HEK293T (cell line): ENCODE data around the gene AURKB.
"Not testable (repeated sequence)": the region's sequence is repeated elsewhere in the genome, so short reads cannot be mapped to it uniquely, and the experiment has no call there.

Experiments used
- CTCF ChIA-PET: fragments of 350-600 bp; formaldehyde crosslinking; extraction: SDS; loops from one replicate; lab custom pipeline; 2021; ENCODE audit warnings: antibody characterized with exemption, inconsistent platforms; lab: Yijun Ruan, JAX
- POLR2A ChIA-PET: fragments of 350-600 bp; formaldehyde crosslinking; extraction: SDS; loops from one replicate; lab custom pipeline; 2020; ENCODE audit warnings: antibody characterized with exemption, inconsistent platforms; lab: Yijun Ruan, JAX
- DNase-seq: peaks from one replicate; pipeline ENCODE4 v3.0.0; 2012; ENCODE audit warnings: mixed read lengths; ENCODE audit errors: extremely low spot score
- ARNT ChIP-seq: fragments of 450-650 bp; IDR thresholded peaks from 2 replicates; pipeline ENCODE4 v1.6.1; 2017; ENCODE audit warnings: mild to moderate bottlenecking
- BHLHE40 ChIP-seq: fragments of 450-650 bp; IDR thresholded peaks from 2 replicates; pipeline ENCODE4 v1.6.1; 2016; ENCODE audit warnings: mild to moderate bottlenecking, moderate library complexity, borderline replicate concordance
- CTBP1 ChIP-seq: fragments of 450-650 bp; IDR thresholded peaks from 2 replicates; pipeline ENCODE4 v1.6.1; 2016; ENCODE audit warnings: borderline replicate concordance
- ELF4 ChIP-seq: fragments of 450-650 bp; IDR thresholded peaks from 2 replicates; pipeline ENCODE4 v1.6.1; 2017; ENCODE audit warnings: antibody characterized with exemption
- FOXA1 ChIP-seq: fragments of 450-650 bp; IDR thresholded peaks from 2 replicates; pipeline ENCODE4 v1.6.1; 2016; ENCODE audit warnings: mild to moderate bottlenecking
- FOXK2 ChIP-seq: fragments of 450-650 bp; IDR thresholded peaks from 2 replicates; pipeline ENCODE4 v1.6.1; 2016; ENCODE audit warnings: mild to moderate bottlenecking
- FOXM1 ChIP-seq: fragments of 450-650 bp; IDR thresholded peaks from 2 replicates; pipeline ENCODE4 v1.6.1; 2017; ENCODE audit warnings: mild to moderate bottlenecking, borderline replicate concordance
- HDGF ChIP-seq: fragments of 450-650 bp; IDR thresholded peaks from 2 replicates; pipeline ENCODE4 v1.6.1; 2017; ENCODE audit warnings: antibody characterized with exemption, borderline replicate concordance
- L3MBTL2 ChIP-seq: fragments of 450-650 bp; conservative IDR thresholded peaks from 2 replicates; pipeline ENCODE4 v1.6.1; 2016; ENCODE audit warnings: mild to moderate bottlenecking
- LEF1 ChIP-seq: fragments of 450-650 bp; IDR thresholded peaks from 2 replicates; pipeline ENCODE4 v1.6.1; 2017; ENCODE audit warnings: mild to moderate bottlenecking, borderline replicate concordance
- NFRKB ChIP-seq: fragments of 450-650 bp; IDR thresholded peaks from 2 replicates; pipeline ENCODE4 v1.6.1; 2016; ENCODE audit warnings: mild to moderate bottlenecking, moderate library complexity
- PKNOX1 ChIP-seq: fragments of 450-650 bp; IDR thresholded peaks from 2 replicates; pipeline ENCODE4 v1.6.1; 2016
- SP1 ChIP-seq: fragments of 450-650 bp; IDR thresholded peaks from 2 replicates; pipeline ENCODE4 v1.6.1; 2017
- SUZ12 ChIP-seq: fragments of 450-650 bp; IDR thresholded peaks from 2 replicates; pipeline ENCODE4 v1.6.1; 2016; ENCODE audit warnings: mild to moderate bottlenecking
- TARDBP ChIP-seq: fragments of 450-650 bp; IDR thresholded peaks from 2 replicates; pipeline ENCODE4 v1.6.1; 2016
- ZNF384 ChIP-seq: fragments of 450-650 bp; IDR thresholded peaks from 2 replicates; pipeline ENCODE4 v1.6.1; 2016

Gene AURKB

GRCh38 chr17:8175795-8176196 lies 34.6 kb downstream of the AURKB start:
- no peak for TF ChIP-seq ARNT
- DNase-seq, result no peak
- POLR2A ChIA-PET, result interaction anchor here (1.0 to 2.6 kb wide), 10 partner anchors 12 to 72 kb away, joined by 3 to 13 read pairs (median 6); partner anchors contain the start of genes AURKB, BORCS6 and CTC1
- CTCF ChIA-PET, result no interaction called here

- POLR2A ChIA-PET, result interaction anchor here (0.6 to 2.6 kb wide), 45 partner anchors 9 to 455 kb away, joined by 3 to 32 read pairs (median 7); partner anchors contain the start of genes ALOX12B, ALOXE3, AURKB and BORCS6
- CTCF ChIA-PET, result interaction anchor here (1.0 to 1.2 kb wide), 2 partner anchors 15 to 55 kb away, joined by 3 to 5 read pairs; no protein-coding TSS in a partner anchor
- TF ChIP-seq ZNF384, result no peak
- no peak for TF ChIP-seq LEF1
- TF ChIP-seq FOXA1, result no peak
- no peak for TF ChIP-seq ARNT
- TF ChIP-seq PKNOX1, result no peak
- TF ChIP-seq ELF4, result no peak
- TF ChIP-seq CTBP1, result no peak
- no peak for TF ChIP-seq NFRKB
- no peak for TF ChIP-seq FOXM1
- no peak for TF ChIP-seq BHLHE40
- TF ChIP-seq TARDBP, result no peak
- TF ChIP-seq L3MBTL2, result no peak
- no peak for TF ChIP-seq SUZ12
- TF ChIP-seq SP1, result no peak
- DNase-seq, result no peak
Measured at GRCh38 chr17:8173871-8174322, 36.5 kb downstream of the AURKB start.

- peak; percentile 100 for TF ChIP-seq ELF4
- no peak for TF ChIP-seq SP1
- peak; percentile 80 for TF ChIP-seq BHLHE40
- TF ChIP-seq TARDBP, result peak; percentile 73
- TF ChIP-seq HDGF, result no peak
- peak; percentile 98 for TF ChIP-seq NFRKB
- peak; percentile 72; the same call in 1 of the 2 replicates for TF ChIP-seq FOXM1
- TF ChIP-seq PKNOX1, result peak; percentile 85
- TF ChIP-seq L3MBTL2, result peak; percentile 84
- TF ChIP-seq ZNF384, result peak; percentile 37; the same call in 1 of the 2 replicates
- no peak for TF ChIP-seq SUZ12
- no peak for TF ChIP-seq FOXA1
- peak; percentile 96 for TF ChIP-seq CTBP1
- 0 out of 2 replicates have a peak, but pooled peaks have one; percentile 59 for TF ChIP-seq LEF1
- peak; percentile 98 for TF ChIP-seq FOXK2
- peak; percentile 74; the same call in 1 of the 2 replicates for TF ChIP-seq ARNT
- ChIA-PET POLR2A (interaction anchor here (0.6 to 1.9 kb wide), 44 partner anchors 9 to 455 kb away, joined by 3 to 32 read pairs (median 7); partner anchors contain the start of genes ALOX12B, ALOXE3, AURKB and BORCS6), CTCF (interaction anchor here (0.7 to 1.2 kb wide), 3 partner anchors 15 to 54 kb away, joined by 3 to 5 read pairs (median 3); no protein-coding TSS in a partner anchor)
- DNase-seq, result peak; percentile 79
Measured at GRCh38 chr17:8173056-8173870, 37.1 kb downstream of the AURKB start.

- DNase-seq, result not testable (repeated sequence)
- ChIA-PET POLR2A (interaction anchor here (0.7 to 1.0 kb wide), 3 partner anchors 9 to 125 kb away, joined by 3 read pairs; partner anchors contain the start of gene SLC25A35), CTCF (interaction anchor here (0.6 to 0.7 kb wide), 2 partner anchors 34 to 52 kb away, joined by 3 read pairs; no protein-coding TSS in a partner anchor)
- TF ChIP-seq ZNF384, result peak; percentile 84
Measured at GRCh38 chr17:8170186-8170585, 40.2 kb downstream of the AURKB start.

- DNase-seq, result no peak
- TF ChIP-seq LEF1, result no peak
- TF ChIP-seq NFRKB, result no peak
- TF ChIP-seq SP1, result no peak
- no peak for TF ChIP-seq FOXK2
- TF ChIP-seq CTBP1, result no peak
- no peak for TF ChIP-seq ELF4
- TF ChIP-seq L3MBTL2, result no peak
- no peak for TF ChIP-seq FOXA1
- no peak for TF ChIP-seq FOXM1
- TF ChIP-seq ARNT, result no peak
- TF ChIP-seq BHLHE40, result no peak
- no peak for TF ChIP-seq HDGF
- no peak for TF ChIP-seq TARDBP
- no peak for TF ChIP-seq SUZ12
- no peak for TF ChIP-seq PKNOX1
- no peak for TF ChIP-seq ZNF384
- ChIA-PET CTCF (interaction anchor here (0.6 to 1.3 kb wide), 4 partner anchors 46 to 171 kb away, joined by 3 to 5 read pairs (median 4); no protein-coding TSS in a partner anchor), POLR2A (no interaction called here)
Measured at GRCh38 chr17:8167526-8167925, 42.8 kb downstream of the AURKB start.

- POLR2A ChIA-PET, result no interaction called here
- no peak for DNase-seq
- TF ChIP-seq L3MBTL2 (no peak), LEF1 (no peak), FOXM1 (no peak), BHLHE40 (no peak), FOXA1 (no peak), HDGF (no peak), ARNT (no peak), CTBP1 (no peak), NFRKB (no peak), ELF4 (no peak), PKNOX1 (no peak), SUZ12 (no peak), SP1 (no peak), FOXK2 (no peak), ZNF384 (no peak), TARDBP (no peak)
- CTCF ChIA-PET, result interaction anchor here (1.3 kb wide), 1 partner anchor 45 kb away, joined by 4 read pairs; no protein-coding TSS in a partner anchor
Measured at GRCh38 chr17:8166731-8167130, 43.6 kb downstream of the AURKB start.
